GM18502 (cell line): ENCODE measurements around the gene DGKB.

Experiments
- ATAC-seq: cut with Tn5 transposase; IDR thresholded peaks from one replicate; pipeline ENCODE4 v1.9.1; 2021; ENCODE audit warnings: mild to moderate bottlenecking; ENCODE audit not compliant: unreplicated experiment, poor library complexity

The DGKB gene

GRCh38 chr7:14828053-14828452 is 74.5 kb downstream of the DGKB start:
- no peak for ATAC-seq

- ATAC-seq, result no peak
Measured at GRCh38 chr7:14826426-14826825, 76.1 kb downstream of the DGKB start.

GRCh38 chr7:14825912-14826311 is 76.6 kb downstream of the DGKB start:
- ATAC-seq, result no peak

DNA sequence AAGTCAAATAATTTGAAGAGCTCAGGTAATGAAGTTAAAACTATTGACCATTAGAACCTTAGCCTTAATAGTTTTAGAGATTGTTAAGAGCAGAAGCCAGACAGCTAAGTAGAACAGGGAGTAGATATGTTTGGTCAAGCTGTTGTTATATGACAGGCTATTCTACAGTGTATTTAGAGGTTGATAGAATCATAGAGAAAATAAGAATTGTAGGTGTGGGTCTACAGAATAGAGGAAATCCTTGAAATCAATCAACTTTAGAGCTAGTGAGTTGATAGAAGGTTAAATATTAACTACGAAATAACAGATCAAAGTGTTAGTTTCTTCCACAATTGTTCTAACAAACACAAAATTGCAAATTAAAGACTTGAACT is 80.1 kb downstream of the DGKB start:
- ATAC-seq, result no peak

DNA sequence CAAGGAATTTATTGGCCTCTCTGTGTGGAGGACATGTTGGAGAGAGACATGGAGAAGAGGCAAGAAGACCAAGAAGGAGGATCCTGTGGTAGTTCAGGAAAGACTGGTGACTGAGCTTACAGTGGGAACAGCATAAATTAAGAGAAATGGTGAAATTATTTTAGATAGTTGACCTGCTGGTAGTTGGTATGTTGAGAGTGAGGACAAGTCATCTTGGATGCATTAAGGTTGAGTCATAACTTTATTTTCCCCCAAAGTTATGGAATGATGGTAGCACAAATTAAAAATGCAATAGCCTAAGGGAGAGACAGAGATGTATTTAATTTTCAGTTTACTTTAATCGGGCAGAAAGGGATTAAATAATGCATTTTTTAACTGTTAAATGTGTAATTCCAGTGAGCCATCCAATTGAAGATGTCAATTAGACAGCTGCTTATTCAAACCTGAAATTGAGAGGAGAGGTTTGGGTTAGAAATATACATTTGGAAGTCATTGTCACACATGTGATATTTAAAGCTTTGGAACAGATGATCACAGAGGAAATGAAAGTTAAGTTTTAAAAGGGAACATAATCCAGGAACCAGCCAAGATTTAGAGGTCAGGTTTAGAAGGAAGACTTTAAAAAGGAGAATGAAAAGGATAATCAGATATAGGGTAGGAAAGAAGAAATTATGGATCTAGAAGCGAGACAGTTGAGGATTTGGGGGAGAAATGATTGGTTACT is 80.6 kb downstream of the DGKB start:
- ATAC-seq, result no peak

DNA sequence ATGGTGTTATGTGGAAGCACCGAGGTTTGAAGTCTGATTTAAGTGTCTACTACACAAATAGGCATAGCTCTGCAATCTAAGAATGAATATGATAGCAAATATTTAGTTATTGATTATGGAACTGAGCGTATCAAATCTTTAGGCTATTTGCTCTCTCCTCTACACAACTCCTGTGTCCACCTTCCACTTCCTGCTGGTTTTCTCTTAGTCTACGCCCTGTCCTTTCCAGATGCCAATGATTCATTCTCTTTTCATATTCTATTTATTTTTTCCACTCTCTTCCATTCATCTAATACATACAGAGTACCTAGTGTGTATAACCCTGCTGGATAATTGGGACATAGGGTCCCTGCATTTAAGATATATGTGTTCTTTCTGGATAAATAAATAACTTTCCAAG is 83.7 kb downstream of the DGKB start:
- no peak for ATAC-seq

GRCh38 chr7:14817829-14818614 is 84.5 kb downstream of the DGKB start:
- no peak for ATAC-seq

GRCh38 chr7:14807507-14807906 is 95.0 kb downstream of the DGKB start:
- ATAC-seq, result no peak

DNA sequence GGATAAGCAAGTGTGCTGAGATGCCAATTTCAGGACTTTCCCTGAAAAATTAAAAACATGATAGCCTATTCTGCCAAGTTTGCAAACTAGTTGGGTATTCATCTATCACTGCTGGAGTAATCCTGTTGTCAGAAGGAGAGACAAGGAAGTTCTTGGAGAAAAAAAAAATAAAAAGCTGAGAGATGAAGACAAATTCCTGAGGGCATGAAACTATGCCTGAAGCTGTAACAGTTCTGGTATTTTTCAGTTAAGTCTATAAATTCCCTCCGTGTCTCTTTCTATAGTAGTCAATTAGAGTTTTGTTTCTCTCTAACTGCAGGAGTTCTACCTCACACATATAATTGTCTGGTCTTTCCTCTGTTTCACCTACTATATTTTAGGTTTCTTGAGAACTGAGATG is 95.7 kb downstream of the DGKB start:
- no peak for ATAC-seq

DNA sequence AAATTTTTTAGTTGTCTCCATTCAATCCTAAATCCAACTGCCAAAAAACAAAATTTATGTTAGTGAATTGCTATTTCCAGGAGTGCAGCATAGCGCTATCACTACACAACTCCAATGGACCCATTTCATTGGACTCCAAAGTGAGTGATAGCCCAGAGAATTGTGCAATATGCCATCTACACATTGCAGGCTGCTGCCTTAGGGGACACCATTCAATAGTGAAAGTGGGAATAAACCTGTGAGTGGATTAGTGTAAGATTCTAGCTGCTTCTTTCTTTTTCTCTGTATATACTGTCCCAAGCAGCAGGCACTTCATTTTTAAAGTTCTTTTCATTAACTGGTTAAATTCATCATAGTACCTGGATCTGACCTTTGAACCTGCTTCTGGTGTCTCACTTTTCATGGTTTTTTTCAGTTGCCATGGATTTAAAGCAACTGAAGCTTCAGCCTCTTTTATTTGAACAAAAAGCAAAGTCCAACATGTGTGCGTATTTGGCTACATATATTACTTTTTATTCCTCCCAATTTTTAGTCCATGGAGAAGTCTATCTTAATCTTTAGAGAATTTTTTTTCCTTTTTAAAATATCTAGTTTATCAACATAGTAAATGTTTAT is 97.3 kb downstream of the DGKB start:
- no peak for ATAC-seq

GRCh38 chr7:14800664-14801063 is 101.9 kb downstream of the DGKB start:
- no peak for ATAC-seq

GRCh38 chr7:14793151-14793550 is 109.4 kb downstream of the DGKB start:
- no peak for ATAC-seq

DNA sequence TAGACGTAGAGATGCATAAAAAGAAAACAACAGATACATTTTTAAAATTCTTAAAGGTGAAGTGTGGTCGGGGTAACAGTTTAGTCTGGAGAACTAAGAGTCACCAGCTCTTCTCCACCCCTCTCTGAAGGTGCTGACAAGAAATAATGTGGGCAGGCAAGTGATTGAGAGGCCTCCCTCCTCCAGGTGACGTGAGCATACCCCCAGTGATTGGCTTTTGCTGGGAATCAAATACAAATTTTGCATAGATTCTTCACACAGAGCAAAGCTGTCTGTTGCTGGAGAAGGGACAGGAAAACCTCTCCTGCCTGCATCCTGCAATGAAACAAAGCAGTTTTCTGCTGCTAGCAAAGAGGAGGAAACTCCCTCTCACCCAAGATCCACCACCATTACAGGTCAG is 115.0 kb downstream of the DGKB start:
- ATAC-seq, result no peak

GRCh38 chr7:14786314-14786895 is 116.1 kb downstream of the DGKB start:
- ATAC-seq, result no peak

DNA sequence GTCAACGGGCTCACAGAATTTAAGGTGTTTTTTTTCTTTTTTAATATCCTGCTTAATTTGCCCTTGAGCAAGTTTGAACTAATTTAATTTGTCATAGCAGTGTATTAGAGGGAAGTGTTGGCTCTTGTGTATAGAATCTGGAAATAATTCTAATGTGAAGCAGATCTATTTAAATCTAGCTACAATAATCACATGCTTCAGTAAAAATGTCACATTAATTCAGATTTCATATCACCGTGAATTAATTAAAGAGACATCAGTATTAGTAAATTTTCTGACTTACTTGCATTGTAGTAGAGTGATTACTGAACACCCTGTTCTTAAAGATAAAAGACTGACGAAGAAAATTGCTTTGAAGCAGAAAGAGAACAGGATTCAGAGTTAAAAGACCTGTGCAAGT is 124.7 kb downstream of the DGKB start:
- ATAC-seq, result no peak

DNA sequence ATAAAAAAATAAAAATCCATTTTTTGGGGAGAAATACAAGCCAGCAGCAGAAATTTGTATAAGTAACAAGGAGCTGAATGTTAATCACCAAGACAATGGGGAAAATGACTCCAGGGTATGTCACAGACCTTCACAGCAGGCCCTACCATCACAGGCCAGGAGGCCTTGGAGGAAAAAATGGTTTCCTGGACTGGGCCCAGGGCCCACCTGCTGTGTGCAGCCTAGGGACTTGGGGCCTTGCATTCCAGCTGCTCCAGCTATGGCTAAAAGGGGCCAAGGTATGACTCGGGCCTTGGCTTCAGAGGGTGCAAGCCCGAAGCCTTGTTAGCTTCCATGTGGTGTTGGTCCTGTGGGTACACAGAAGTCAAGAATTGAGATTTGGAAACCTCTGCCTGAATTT is 126.3 kb downstream of the DGKB start:
- ATAC-seq, result no peak

DNA sequence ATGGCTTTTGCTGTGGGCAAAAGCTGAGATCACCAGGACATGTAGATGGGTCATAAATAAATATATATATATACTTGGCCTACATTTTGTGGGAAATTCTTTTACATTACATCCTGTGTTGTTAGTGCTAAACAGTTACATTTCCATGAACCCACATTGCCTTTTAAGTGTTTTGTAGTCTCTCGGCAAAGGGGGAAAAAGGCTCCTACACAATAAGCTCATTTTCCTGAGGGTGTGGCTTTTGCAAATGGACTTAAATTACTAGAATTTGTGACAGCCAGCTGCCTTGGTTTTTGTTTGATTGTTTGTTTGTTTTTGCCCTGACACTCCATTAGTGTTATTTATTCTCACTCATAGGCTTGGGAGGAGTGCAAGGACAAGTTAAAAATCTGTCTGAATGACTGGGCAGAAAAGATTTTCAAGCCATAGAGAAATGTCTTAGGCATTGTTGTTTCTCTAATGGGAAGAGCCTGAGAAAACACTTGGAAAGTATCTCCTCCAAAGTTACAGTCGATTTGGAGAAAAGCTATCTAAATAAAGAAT is 128.8 kb downstream of the DGKB start:
- no peak for ATAC-seq

GRCh38 chr7:14770614-14771013 is 131.9 kb downstream of the DGKB start:
- no peak for ATAC-seq

DNA sequence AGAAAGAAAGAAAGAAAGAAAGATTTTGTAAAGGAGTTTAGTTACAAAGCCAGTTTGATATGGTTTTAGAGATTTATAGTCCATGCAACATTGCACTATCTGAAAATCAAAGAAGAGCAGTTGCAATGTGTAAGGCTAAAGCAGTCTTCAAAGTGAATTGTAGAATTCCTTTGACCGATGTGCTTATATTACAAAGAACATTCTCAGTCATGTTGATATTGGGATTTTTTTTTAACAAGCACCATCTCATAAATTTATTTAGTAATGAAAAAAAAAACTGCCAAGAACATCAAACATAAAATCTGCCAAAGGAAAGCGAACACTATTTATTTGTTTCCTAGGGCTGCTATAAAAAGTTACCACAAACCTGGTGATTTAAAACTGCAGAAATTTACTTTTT is 133.3 kb downstream of the DGKB start:
- ATAC-seq, result no peak

GRCh38 chr7:14767716-14768425 is 134.7 kb downstream of the DGKB start:
- no peak for ATAC-seq
